HUES64 (cell line): ENCODE data around the gene SLC25A31.

Experiments used
- H3K27ac ChIP-seq: 2 replicates; pipeline ENCODE4 v1.7.0; 2013; ENCODE audit warnings: low read depth, low read length, inconsistent platforms
- H3K27me3 ChIP-seq: 2 replicates; pipeline ENCODE4 v1.6.1; 2013; ENCODE audit warnings: mild to moderate bottlenecking, low read length; ENCODE audit not compliant: insufficient read depth
- H3K36me3 ChIP-seq: 2 replicates; pipeline ENCODE4 v1.6.1; 2013; ENCODE audit warnings: mild to moderate bottlenecking, low read length; ENCODE audit not compliant: insufficient read depth
- H3K4me1 ChIP-seq: 2 replicates; pipeline ENCODE4 v1.6.1; 2013; ENCODE audit warnings: mild to moderate bottlenecking, low read length, moderate library complexity; ENCODE audit not compliant: insufficient read depth
- H3K4me3 ChIP-seq: 2 replicates; pipeline ENCODE4 v1.5.1; 2013; ENCODE audit warnings: mild to moderate bottlenecking, low read length, moderate library complexity
- H3K9ac ChIP-seq: 2 replicates; pipeline ENCODE4 v1.6.1; 2013; ENCODE audit warnings: mild to moderate bottlenecking, low read depth, low read length
- H3K9me3 ChIP-seq: 2 replicates; pipeline ENCODE4 v1.6.1; 2013; ENCODE audit warnings: low read depth, low read length; ENCODE audit not compliant: insufficient read depth
- WGBS: fragments of 150-250, 120-280 bp; methylation state at CpG from one replicate; pipeline ENCODE4 v1.1.7; 2013; ENCODE audit warnings: missing lambda C conversion rate; 5-methylcytosine and 5-hydroxymethylcytosine counted together

Gene SLC25A31

GRCh38 chr4:127778102-127778501 lies 47.9 kb downstream of the SLC25A31 start:
- Histone ChIP-seq H3K9ac (no peak overlapping the region), H3K9me3 (no peaks in the 10 kb centered on the region), H3K27me3 (peaks cover 30% of the 10 kb centered on the region), H3K4me1 (peaks cover 7% of the 10 kb centered on the region; the same call in 1 of the 2 replicates), H3K27ac (no peak overlapping the region), H3K36me3 (no peaks in the 10 kb centered on the region), H3K4me3 (no peak overlapping the region)
- 80% methylated on average over 1 of the region's 2 CpGs for WGBS

- no peak overlapping the region for H3K9ac ChIP-seq
- no peak overlapping the region for H3K27ac ChIP-seq
- H3K27me3 ChIP-seq, result peaks cover 50% of the 10 kb centered on the region
- no peaks in the 10 kb centered on the region for H3K36me3 ChIP-seq
- 95% methylated on average over 12 of the region's 12 CpGs for WGBS
- H3K4me1 ChIP-seq, result peaks cover 7% of the 10 kb centered on the region
- no peaks in the 10 kb centered on the region for H3K9me3 ChIP-seq
- no peak overlapping the region for H3K4me3 ChIP-seq
Observed at GRCh38 chr4:127780598-127780997, 50.4 kb downstream of the SLC25A31 start.

GRCh38 chr4:127781300-127782024 lies 51.3 kb downstream of the SLC25A31 start:
- WGBS, result 39% methylated on average over 43 of the region's 43 CpGs
- no peak overlapping the region; the same call in 1 of the 2 replicates for H3K27ac ChIP-seq
- peak overlapping the region; percentile 83 for H3K9ac ChIP-seq

GRCh38 chr4:127782025-127782274 lies 51.8 kb downstream of the SLC25A31 start:
- no peaks in the 10 kb centered on the region for H3K9me3 ChIP-seq
- peak overlapping the region; percentile 83 for H3K9ac ChIP-seq
- no peaks in the 10 kb centered on the region for H3K36me3 ChIP-seq
- peak overlapping the region; percentile 68 for H3K4me3 ChIP-seq
- WGBS, result under 1% methylated on average over 30 of the region's 30 CpGs
- H3K27me3 ChIP-seq, result peaks cover 50% of the 10 kb centered on the region
- H3K27ac ChIP-seq, result no peak overlapping the region; the same call in 1 of the 2 replicates
- peaks cover 2% of the 10 kb centered on the region for H3K4me1 ChIP-seq

More at GRCh38 chr4:127781300-127782024, 51.3 kb downstream of the SLC25A31 start:
- Histone ChIP-seq H3K36me3 (no peaks in the 10 kb centered on the region), H3K4me1 (peaks cover 7% of the 10 kb centered on the region), H3K4me3 (peak overlapping the region; percentile 68), H3K27me3 (peaks cover 50% of the 10 kb centered on the region), H3K9me3 (no peaks in the 10 kb centered on the region)

- peak within 1 kb of the TSS; percentile 83 for H3K9ac ChIP-seq
- peaks cover 50% of the 10 kb centered on the region for H3K27me3 ChIP-seq
- WGBS, result under 1% methylated on average over 63 of the region's 63 CpGs
- H3K4me1 ChIP-seq, result no peaks in the 10 kb centered on the region; the same call in 1 of the 2 replicates
- no peaks in the 10 kb centered on the region for H3K9me3 ChIP-seq
- H3K27ac ChIP-seq, result no peak within 1 kb of the TSS; the same call in 1 of the 2 replicates
- no peaks in the 10 kb centered on the region for H3K36me3 ChIP-seq
- peak within 1 kb of the TSS; percentile 68 for H3K4me3 ChIP-seq
Observed at GRCh38 chr4:127782275-127783025, 52.2 kb downstream of the SLC25A31 start, which contains the start of gene HSPA4L. HSPA4L (plus strand) TSS chr4:127782322; CDS start chr4:127782551, 229 bp downstream.

- WGBS, result 19% methylated on average over 24 of the region's 25 CpGs
- Histone ChIP-seq H3K4me1 (no peaks in the 10 kb centered on the region; the same call in 1 of the 2 replicates), H3K9ac (peak overlapping the region; percentile 57), H3K36me3 (no peaks in the 10 kb centered on the region), H3K4me3 (peak overlapping the region; percentile 68), H3K9me3 (no peaks in the 10 kb centered on the region), H3K27ac (no peak overlapping the region), H3K27me3 (peaks cover 50% of the 10 kb centered on the region)
Observed at GRCh38 chr4:127783026-127783769, 53.0 kb downstream of the SLC25A31 start.

GRCh38 chr4:127783955-127784770 lies 54.0 kb downstream of the SLC25A31 start:
- 85% methylated on average over 8 of the region's 9 CpGs for WGBS
- no peaks in the 10 kb centered on the region for H3K36me3 ChIP-seq
- H3K27me3 ChIP-seq, result peaks cover 50% of the 10 kb centered on the region
- no peak overlapping the region for H3K9ac ChIP-seq
- no peak overlapping the region for H3K27ac ChIP-seq
- H3K9me3 ChIP-seq, result no peaks in the 10 kb centered on the region
- no peaks in the 10 kb centered on the region; the same call in 1 of the 2 replicates for H3K4me1 ChIP-seq
- no peak overlapping the region for H3K4me3 ChIP-seq

- no peak overlapping the region for H3K27ac ChIP-seq
- H3K4me1 ChIP-seq, result no peaks in the 10 kb centered on the region; the same call in 1 of the 2 replicates
- H3K9ac ChIP-seq, result no peak overlapping the region
- no peaks in the 10 kb centered on the region for H3K36me3 ChIP-seq
- no peaks in the 10 kb centered on the region for H3K9me3 ChIP-seq
- H3K4me3 ChIP-seq, result no peak overlapping the region
- 87% methylated on average over 2 of the region's 2 CpGs for WGBS
- peaks cover 16% of the 10 kb centered on the region for H3K27me3 ChIP-seq
Observed at GRCh38 chr4:127788517-127788916, 58.3 kb downstream of the SLC25A31 start.

- Histone ChIP-seq H3K36me3 (no peaks in the 10 kb centered on the region), H3K4me3 (no peak overlapping the region), H3K27me3 (no peaks in the 10 kb centered on the region), H3K9ac (no peak overlapping the region), H3K9me3 (no peaks in the 10 kb centered on the region), H3K27ac (no peak overlapping the region), H3K4me1 (no peaks in the 10 kb centered on the region)
- 76% methylated on average over 1 of the region's 1 CpG for WGBS
Observed at GRCh38 chr4:127791391-127791790, 61.2 kb downstream of the SLC25A31 start.

- Histone ChIP-seq H3K9ac (no peak overlapping the region), H3K36me3 (no peaks in the 10 kb centered on the region), H3K9me3 (no peaks in the 10 kb centered on the region), H3K27ac (no peak overlapping the region), H3K4me3 (no peak overlapping the region), H3K27me3 (no peaks in the 10 kb centered on the region), H3K4me1 (no peaks in the 10 kb centered on the region)
- WGBS, result 100% methylated on average over 1 of the region's 1 CpG
Observed at GRCh38 chr4:127793528-127793927, 63.3 kb downstream of the SLC25A31 start.
